SK-N-MC (cell line): Measurements from ENCODE around the gene SYNGAP1.

Experiments
- EZH2 ChIP-seq: fragments of 200-600 bp; sonication (generic); IDR thresholded peaks from one replicate; pipeline ENCODE4 v1.6.1; 2017; ENCODE audit warnings: antibody characterized with exemption
- FOXP2 ChIP-seq: optimal IDR thresholded peaks from 2 replicates; pipeline ENCODE3; 2011; ENCODE audit warnings: mild to moderate bottlenecking, moderate library complexity; ENCODE audit not compliant: insufficient read depth; ENCODE audit errors: extremely low read length, control extremely low read depth
- POLR2AphosphoS5 ChIP-seq: IDR thresholded peaks from 2 replicates; pipeline ENCODE4 v1.6.1; 2012; ENCODE audit warnings: mild to moderate bottlenecking, low read depth, low read length, borderline replicate concordance

DNA sequence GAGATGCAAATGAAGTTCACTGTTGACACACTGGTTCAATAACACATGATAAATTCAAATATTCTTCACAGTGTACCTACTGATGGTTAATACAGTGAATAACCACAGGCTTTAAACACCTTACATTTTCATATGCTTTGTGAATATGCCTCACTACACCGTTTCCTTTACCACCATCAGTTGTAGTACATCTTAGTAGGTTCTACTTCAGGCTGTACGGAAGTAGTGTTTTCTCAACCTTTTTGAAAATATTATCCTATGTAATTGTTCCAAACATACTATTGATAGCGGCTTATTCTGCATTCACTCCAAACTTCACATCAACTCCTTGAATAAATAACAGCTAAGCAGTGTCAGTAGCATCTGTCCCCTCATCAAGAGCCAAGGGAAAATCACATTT, 49.8 kb downstream of the SYNGAP1 start:
- no peak for TF ChIP-seq EZH2
- TF ChIP-seq POLR2AphosphoS5 = no peak
- no peak for TF ChIP-seq FOXP2
